Measurements from ENCODE around the gene ULK1. TPM values are rescaled to one million over a fixed set of nuclear protein-coding genes. Genes with fewer than 3 reads are reported as not detected.

The ULK1 gene
- total RNA-seq: 6.9 and 8.8 TPM in 2 replicates

DNA sequence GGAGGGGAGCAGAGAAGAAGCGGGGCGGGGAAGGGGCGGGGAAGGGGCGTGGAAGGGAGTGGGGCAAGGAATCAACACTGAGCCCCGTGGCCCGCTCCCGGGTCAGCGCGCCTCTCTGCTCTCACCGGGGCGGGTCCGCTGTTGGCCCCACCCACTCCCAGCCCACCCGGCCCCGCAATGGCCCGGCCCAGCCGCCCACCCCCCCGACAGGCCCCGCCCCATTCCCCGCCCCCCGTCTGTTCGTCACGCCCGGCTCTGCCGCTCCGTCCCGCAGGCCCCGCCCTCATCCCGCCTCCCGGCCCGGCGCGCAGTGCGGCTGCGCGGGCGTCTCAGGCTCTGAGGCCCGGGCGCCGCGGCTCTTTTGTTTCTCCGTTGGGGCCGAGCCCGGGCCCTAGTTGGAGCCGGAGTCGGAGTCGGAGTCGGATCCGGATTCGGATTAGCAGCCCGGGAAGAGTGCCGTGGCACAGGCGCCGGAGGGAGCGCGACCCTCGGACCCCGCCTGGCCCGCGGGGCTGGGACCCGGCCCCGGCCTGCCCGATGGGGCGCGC, at the start of gene ULK1:
ULK1 (plus strand) TSS at position 310 of the 548 bp plus-strand sequence. CDS start 380 bp downstream, outside the sequence.

DNA sequence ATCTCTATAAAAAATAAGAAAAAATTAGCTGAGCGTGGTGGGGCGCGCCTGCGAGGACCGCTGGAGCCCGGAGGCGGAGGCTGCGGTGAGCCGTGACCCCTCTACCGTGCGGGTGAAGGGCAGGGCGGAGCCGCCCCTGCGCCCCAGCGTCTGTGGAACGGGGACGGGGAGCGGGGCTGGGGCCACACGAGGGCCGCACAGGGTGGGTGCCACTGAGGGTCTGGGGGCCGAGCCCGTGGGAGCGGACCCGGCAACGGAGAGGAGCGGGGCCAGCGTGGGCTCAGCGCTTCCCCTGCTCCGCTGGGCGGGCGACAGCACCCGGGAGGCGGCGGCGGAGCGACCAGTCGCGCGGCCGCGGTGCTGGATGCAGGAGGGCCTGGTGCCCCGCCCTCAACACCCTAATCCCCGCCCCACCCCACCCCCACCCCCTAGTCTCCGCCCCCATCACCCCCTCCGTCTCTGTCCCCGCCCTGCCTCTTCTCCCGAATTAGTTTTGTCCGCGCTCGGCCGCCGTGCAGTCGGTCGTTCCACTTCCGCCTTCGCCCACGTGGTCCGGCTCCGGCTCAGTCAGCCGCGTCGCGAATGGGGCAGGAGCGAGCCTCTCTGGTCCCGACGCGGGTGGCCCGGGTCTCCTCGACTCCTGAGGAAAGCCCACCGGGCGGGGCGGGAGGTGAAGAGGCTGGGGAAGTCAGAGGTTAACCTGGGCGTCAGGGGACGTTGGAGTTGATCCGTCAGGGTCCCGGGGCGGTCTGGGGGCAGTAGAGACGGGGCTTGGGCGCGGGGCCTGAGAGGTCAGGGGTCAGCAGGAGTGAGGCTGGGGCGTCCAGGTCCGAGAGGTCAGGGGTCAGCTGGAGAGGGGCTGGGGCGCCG, 34.5 kb downstream of the ULK1 start, which contains the start of gene PUS1:
PUS1 (plus strand) TSS at position 566 of the 870 bp plus-strand sequence. CDS start 447 bp downstream, outside the sequence.

DNA sequence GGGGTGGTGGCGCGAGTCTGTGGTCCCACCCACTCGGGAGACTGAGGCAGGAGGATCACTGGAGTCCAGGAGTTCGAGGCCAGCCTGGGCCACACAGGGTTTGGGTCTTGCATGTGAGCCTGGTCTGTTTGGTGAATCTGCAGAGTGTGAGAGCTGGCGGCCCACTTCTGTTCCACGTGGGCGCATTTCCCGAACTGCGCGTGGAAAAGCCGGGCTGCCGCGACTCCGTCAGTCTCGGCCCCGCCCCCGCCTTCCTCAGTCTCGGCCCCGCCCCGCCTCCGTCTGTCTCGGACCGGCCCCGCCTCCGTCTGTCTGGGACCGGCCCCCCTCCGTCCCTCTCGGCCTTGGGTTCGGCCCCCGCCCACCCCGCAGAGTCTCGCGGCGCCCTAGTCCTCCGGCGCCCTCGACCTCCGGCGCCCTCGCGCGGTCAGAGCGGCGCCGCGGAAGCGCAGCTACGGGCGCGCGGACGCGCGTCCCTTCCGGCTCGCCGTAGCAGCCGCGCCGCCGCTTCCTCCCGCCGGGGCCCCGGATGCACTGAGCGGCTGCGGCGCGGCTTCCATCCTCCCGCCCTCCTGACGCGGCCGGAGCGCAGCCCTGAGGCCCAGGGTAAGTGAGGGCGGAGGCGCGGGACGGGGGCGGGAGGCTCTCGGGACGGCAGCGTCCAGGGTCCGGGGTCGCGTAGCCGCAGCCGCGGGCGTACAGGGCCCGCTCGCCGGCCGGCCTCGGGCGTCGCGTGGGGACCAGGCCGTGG, 55.2 kb downstream of the ULK1 start, which contains the start of gene EP400:
EP400 (plus strand) TSS at position 512 of the 751 bp plus-strand sequence. CDS start 10,678 bp downstream, outside the sequence.

Small RNA genes within 50 kb of the gene (small RNA-seq; reads per million reads assigned to genes)
- not detected for gene AC131009.3

Other genes with a start within 250 kb of the ULK1 start
- gene SFSWAP, start 183.5 kb upstream of the ULK1 start, total RNA-seq: 32.4 and 35.6 TPM in 2 replicates
- 3.2 and 4.8 TPM in 2 replicates for gene MMP17, start 66.2 kb upstream of the ULK1 start, total RNA-seq
- 19.5 and 20.2 TPM in 2 replicates for gene PUS1, start 34.7 kb downstream of the ULK1 start, total RNA-seq
- 28.1 and 28.3 TPM in 2 replicates for gene EP400, start 55.3 kb downstream of the ULK1 start, total RNA-seq
- gene DDX51, start 249.7 kb downstream of the ULK1 start, total RNA-seq: 12.3 and 13.4 TPM in 2 replicates
- 16.0 and 28.6 TPM in 2 replicates for gene NOC4L, start 249.8 kb downstream of the ULK1 start, total RNA-seq

Measured in thoracic aorta endothelial cell (primary cell).